K562 (cell line): ENCODE data around the gene ARHGEF6. TPM values are rescaled to one million over a fixed set of nuclear protein-coding genes. Genes with fewer than 3 reads are reported as not detected.

ENCODE experiments used
- CEBPB ChIP-seq: fragments of 450-650 bp; IDR thresholded peaks from 2 replicates; pipeline ENCODE4 v1.6.1; 2016; ENCODE audit warnings: missing genetic modification characterization, missing compliant biosample characterization
- CHAMP1 ChIP-seq: fragments of 450-650 bp; IDR thresholded peaks from 2 replicates; pipeline ENCODE4 v1.6.1; 2016; ENCODE audit warnings: mild to moderate bottlenecking
- CREBBP ChIP-seq: IDR thresholded peaks from one replicate; pipeline ENCODE4 v1.6.1; 2012; ENCODE audit warnings: low read depth, mild to moderate bottlenecking, control low read depth, inconsistent platforms, low read length
- ERF ChIP-seq: fragments of 450-650 bp; formaldehyde crosslinking; IDR thresholded peaks from 2 replicates; pipeline ENCODE4 v1.4.0; 2020; ENCODE audit warnings: mild to moderate bottlenecking, mixed read lengths
- HDAC6 ChIP-seq: IDR thresholded peaks from 2 replicates; pipeline ENCODE4 v1.6.1; 2012; ENCODE audit warnings: low read depth, mild to moderate bottlenecking, control low read depth, inconsistent platforms, low read length, moderate library complexity
- MTA3 ChIP-seq: fragments of 450-650 bp; formaldehyde crosslinking; IDR thresholded peaks from 2 replicates; pipeline ENCODE4 v1.6.1; 2017; ENCODE audit warnings: mild to moderate bottlenecking, borderline replicate concordance
- NELFE ChIP-seq: IDR thresholded peaks from 2 replicates; pipeline ENCODE4 v1.6.1; 2011; ENCODE audit warnings: mild to moderate bottlenecking; ENCODE audit not compliant: insufficient read depth, insufficient read length
- NFIC ChIP-seq: fragments of 450-650 bp; IDR thresholded peaks from 2 replicates; pipeline ENCODE4 v1.6.1; 2017; ENCODE audit warnings: mild to moderate bottlenecking, inconsistent platforms
- NONO ChIP-seq, 2 experiments: fragments of 200-400 bp in 1 of 2; fragments of 450-650 bp in 1 of 2; formaldehyde crosslinking in 1 of 2; IDR thresholded peaks; 2 replicates each; pipeline ENCODE4 v1.6.1; 2017; ENCODE audit warnings: low read depth in 2 of 2, mild to moderate bottlenecking in 2 of 2, moderate library complexity in 2 of 2, low read length in 1 of 2
- SRSF1 ChIP-seq: fragments of 200-400 bp; formaldehyde crosslinking; IDR thresholded peaks from 2 replicates; pipeline ENCODE4 v1.6.1; 2017; ENCODE audit warnings: mild to moderate bottlenecking, low read depth, low read length, moderate library complexity
- STAT5A ChIP-seq: IDR thresholded peaks from 2 replicates; pipeline ENCODE4 v1.6.1; 2012; ENCODE audit warnings: low read length, inconsistent platforms, borderline replicate concordance
- TCF7L2 ChIP-seq: fragments of 150-350 bp; IDR thresholded peaks from 2 replicates; pipeline ENCODE4 v1.6.1; 2016; ENCODE audit warnings: low read depth, mild to moderate bottlenecking, low read length, moderate library complexity
- ZBTB7A ChIP-seq: IDR thresholded peaks from 2 replicates; pipeline ENCODE4 v1.6.1; 2011; ENCODE audit warnings: low read depth, mild to moderate bottlenecking, low read length, moderate library complexity, borderline replicate concordance; ENCODE audit not compliant: control insufficient read depth
- ZFP1 ChIP-seq: fragments of 450-650 bp; formaldehyde crosslinking; IDR thresholded peaks from 2 replicates; pipeline ENCODE4 v1.4.0; 2020; ENCODE audit warnings: mild to moderate bottlenecking, mixed read lengths
- ZNF174 ChIP-seq: fragments of 250-450 bp; sonication (Bioruptor Pico); IDR thresholded peaks from 2 replicates; pipeline ENCODE4 v1.4.0; 2020; ENCODE audit warnings: mild to moderate bottlenecking
- ZNF212 ChIP-seq: fragments of 450-650 bp; formaldehyde crosslinking; IDR thresholded peaks from 2 replicates; pipeline ENCODE4 v1.4.0; 2020; ENCODE audit warnings: mild to moderate bottlenecking
- ZNF3 ChIP-seq: fragments of 250-450 bp; sonication (Bioruptor Pico); IDR thresholded peaks from 2 replicates; pipeline ENCODE4 v1.5.0; 2021; ENCODE audit warnings: mild to moderate bottlenecking, moderate library complexity
- ZNF311 ChIP-seq: fragments of 250-450 bp; sonication (Bioruptor Pico); IDR thresholded peaks from 2 replicates; pipeline ENCODE4 v1.4.0; 2020; ENCODE audit warnings: mild to moderate bottlenecking, moderate library complexity
- polyA plus RNA-seq, 8 experiments: library from polyadenylated mRNA; depleted of rRNA in 4 of 8; stranded (reverse) in 5 of 8; unstranded in 3 of 8; fragments of >200 nt; fragmentation: Nextera tagmentation in 2 of 8; fragmentation: Illumina TruSeq in 1 of 8; extraction: Ambion mirVana in 2 of 8; extraction: Trizol in 1 of 8; gene quantifications; 2 replicates each; pipeline versions ENCODE4 v1.2.1 to v1.2.3, GENCODE V29; 2011 to 2014; ENCODE audit warnings: inconsistent platforms in 1 of 8, missing spikeins in 1 of 8
- total RNA-seq, 7 experiments: library from RNA; depleted of rRNA in 6 of 7; stranded (reverse); fragments of >200 nt in 6 of 7; fragmentation: Illumina TruSeq in 2 of 7; extraction: Trizol in 2 of 7; gene quantifications; 2 replicates each; pipeline versions ENCODE4 v1.2.1 to v1.2.3, GENCODE V29; 2011 to 2021; ENCODE audit warnings: low replicate concordance in 1 of 7
- TF ChIP-seq, protein P1 (sequence below): sonication (generic); IDR thresholded peaks from 2 replicates; pipeline ENCODE4 v1.6.1; 2016
- TF ChIP-seq, protein P2 (sequence below), 2 experiments: fragments of 450-650 bp in 1 of 2; sonication (generic) in 1 of 2; formaldehyde crosslinking; conservative IDR thresholded peaks; 2 replicates each; pipeline versions ENCODE4 v1.4.0 to v1.8.1; 2020 to 2022; ENCODE audit warnings: mild to moderate bottlenecking in 1 of 2, missing genetic modification reagents in 1 of 2
- TF ChIP-seq, protein P3 (sequence below): sonication (generic); formaldehyde crosslinking; IDR thresholded peaks from 2 replicates; pipeline ENCODE4 v1.8.0; 2023; ENCODE audit warnings: missing genetic modification reagents, mild to moderate bottlenecking, borderline replicate concordance

Gene ARHGEF6
- total and polyA plus RNA-seq, 9 of the 15 experiments (the other 6 are each of a cell fraction or from before 2014, with no cell fraction given) = 2.9 to 22.1 (median 13.3) TPM

- TF ChIP-seq, protein P1, sequence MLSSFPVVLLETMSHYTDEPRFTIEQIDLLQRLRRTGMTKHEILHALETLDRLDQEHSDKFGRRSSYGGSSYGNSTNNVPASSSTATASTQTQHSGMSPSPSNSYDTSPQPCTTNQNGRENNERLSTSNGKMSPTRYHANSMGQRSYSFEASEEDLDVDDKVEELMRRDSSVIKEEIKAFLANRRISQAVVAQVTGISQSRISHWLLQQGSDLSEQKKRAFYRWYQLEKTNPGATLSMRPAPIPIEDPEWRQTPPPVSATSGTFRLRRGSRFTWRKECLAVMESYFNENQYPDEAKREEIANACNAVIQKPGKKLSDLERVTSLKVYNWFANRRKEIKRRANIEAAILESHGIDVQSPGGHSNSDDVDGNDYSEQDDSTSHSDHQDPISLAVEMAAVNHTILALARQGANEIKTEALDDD = peak; percentile 70
- TF ChIP-seq ZBTB7A (no peak), ZNF3 (CRISPR knock-in tag) (no peak), CREBBP (no peak), TCF7L2 (no peak), MTA3 (no peak), ZNF311 (CRISPR knock-in tag) (no peak), CHAMP1 (no peak), NFIC (no peak), ERF (CRISPR knock-in tag) (no peak), CEBPB (peak; percentile 54; the same call in 1 of the 2 replicates), ZNF174 (CRISPR knock-in tag) (no peak), HDAC6 (no peak), SRSF1 (no peak), ZNF212 (CRISPR knock-in tag) (no peak), NONO (IDR thresholded peaks at IDR 0.05; ENCODE audit: low read depth in 2 of 2, low read length in 1 of 2) (no peak), NELFE (no peak), STAT5A (no peak), ZFP1 (CRISPR knock-in tag) (no peak)
- TF ChIP-seq, protein P2, sequence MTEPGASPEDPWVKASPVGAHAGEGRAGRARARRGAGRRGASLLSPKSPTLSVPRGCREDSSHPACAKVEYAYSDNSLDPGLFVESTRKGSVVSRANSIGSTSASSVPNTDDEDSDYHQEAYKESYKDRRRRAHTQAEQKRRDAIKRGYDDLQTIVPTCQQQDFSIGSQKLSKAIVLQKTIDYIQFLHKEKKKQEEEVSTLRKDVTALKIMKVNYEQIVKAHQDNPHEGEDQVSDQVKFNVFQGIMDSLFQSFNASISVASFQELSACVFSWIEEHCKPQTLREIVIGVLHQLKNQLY (CRISPR knock-in tag; conservative IDR thresholded peaks at IDR 0.05) = no peak
- TF ChIP-seq, protein P3, sequence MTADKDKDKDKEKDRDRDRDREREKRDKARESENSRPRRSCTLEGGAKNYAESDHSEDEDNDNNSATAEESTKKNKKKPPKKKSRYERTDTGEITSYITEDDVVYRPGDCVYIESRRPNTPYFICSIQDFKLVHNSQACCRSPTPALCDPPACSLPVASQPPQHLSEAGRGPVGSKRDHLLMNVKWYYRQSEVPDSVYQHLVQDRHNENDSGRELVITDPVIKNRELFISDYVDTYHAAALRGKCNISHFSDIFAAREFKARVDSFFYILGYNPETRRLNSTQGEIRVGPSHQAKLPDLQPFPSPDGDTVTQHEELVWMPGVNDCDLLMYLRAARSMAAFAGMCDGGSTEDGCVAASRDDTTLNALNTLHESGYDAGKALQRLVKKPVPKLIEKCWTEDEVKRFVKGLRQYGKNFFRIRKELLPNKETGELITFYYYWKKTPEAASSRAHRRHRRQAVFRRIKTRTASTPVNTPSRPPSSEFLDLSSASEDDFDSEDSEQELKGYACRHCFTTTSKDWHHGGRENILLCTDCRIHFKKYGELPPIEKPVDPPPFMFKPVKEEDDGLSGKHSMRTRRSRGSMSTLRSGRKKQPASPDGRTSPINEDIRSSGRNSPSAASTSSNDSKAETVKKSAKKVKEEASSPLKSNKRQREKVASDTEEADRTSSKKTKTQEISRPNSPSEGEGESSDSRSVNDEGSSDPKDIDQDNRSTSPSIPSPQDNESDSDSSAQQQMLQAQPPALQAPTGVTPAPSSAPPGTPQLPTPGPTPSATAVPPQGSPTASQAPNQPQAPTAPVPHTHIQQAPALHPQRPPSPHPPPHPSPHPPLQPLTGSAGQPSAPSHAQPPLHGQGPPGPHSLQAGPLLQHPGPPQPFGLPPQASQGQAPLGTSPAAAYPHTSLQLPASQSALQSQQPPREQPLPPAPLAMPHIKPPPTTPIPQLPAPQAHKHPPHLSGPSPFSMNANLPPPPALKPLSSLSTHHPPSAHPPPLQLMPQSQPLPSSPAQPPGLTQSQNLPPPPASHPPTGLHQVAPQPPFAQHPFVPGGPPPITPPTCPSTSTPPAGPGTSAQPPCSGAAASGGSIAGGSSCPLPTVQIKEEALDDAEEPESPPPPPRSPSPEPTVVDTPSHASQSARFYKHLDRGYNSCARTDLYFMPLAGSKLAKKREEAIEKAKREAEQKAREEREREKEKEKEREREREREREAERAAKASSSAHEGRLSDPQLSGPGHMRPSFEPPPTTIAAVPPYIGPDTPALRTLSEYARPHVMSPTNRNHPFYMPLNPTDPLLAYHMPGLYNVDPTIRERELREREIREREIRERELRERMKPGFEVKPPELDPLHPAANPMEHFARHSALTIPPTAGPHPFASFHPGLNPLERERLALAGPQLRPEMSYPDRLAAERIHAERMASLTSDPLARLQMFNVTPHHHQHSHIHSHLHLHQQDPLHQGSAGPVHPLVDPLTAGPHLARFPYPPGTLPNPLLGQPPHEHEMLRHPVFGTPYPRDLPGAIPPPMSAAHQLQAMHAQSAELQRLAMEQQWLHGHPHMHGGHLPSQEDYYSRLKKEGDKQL (CRISPR knock-in tag) = no peak
Measured at GRCh38 chrX:136779346-136779781, 1.4 kb downstream of the ARHGEF6 start (continued).
